Gastrocnemius medialis (tissue), 4 donors: ENCODE results near the gene IGFN1. TPM values are rescaled to one million over a fixed set of nuclear protein-coding genes. Genes with fewer than 3 reads are reported as not detected.
A peak's percentile ranks its signal among the peaks of the same experiment; 100 is the strongest.

Experiments
- ATAC-seq, 2 donors: fragments of 150-250 bp; one replicate each; pipeline ENCODE4 v1.9.1; 2016
- DNase-seq, 2 donors: peaks; one replicate each; pipeline ENCODE4 v3.0.0-alpha.2; 2019
- H3K27ac ChIP-seq, 4 donors: fragments of 200-600 bp; sonication (generic); 1 replicate in 1 of 4; 2 replicates in 3 of 4; pipeline ENCODE4 v1.5.1; 2016 to 2018; ENCODE audit warnings: mild to moderate bottlenecking in 2 of 4, moderate library complexity in 1 of 4
- H3K27me3 ChIP-seq, 3 donors: fragments of 200-600 bp; sonication (generic) in 2 of 3; 1 replicate in 1 of 3; 2 replicates in 2 of 3; pipeline versions ENCODE4 v1.5.1 to v1.6.0; 2016 to 2019; ENCODE audit warnings: mild to moderate bottlenecking in 1 of 3, moderate library complexity in 1 of 3
- H3K36me3 ChIP-seq, 2 donors: fragments of 200-600 bp; sonication (generic) in 1 of 2; one replicate each; pipeline ENCODE4 v1.5.1; 2017 to 2018
- H3K4me1 ChIP-seq, 2 donors: fragments of 200-600 bp; sonication (generic) in 1 of 2; one replicate each; pipeline ENCODE4 v1.5.1; 2016 to 2017; ENCODE audit warnings: mild to moderate bottlenecking in 2 of 2
- H3K4me3 ChIP-seq, 4 donors: fragments of 200-600 bp; sonication (generic) in 3 of 4; 1 replicate in 1 of 4; 2 replicates in 3 of 4; pipeline ENCODE4 v1.5.1; 2016 to 2019; ENCODE audit warnings: mild to moderate bottlenecking in 2 of 4
- H3K9me3 ChIP-seq, 3 donors: fragments of 200-600 bp; sonication (generic) in 2 of 3; 1 replicate in 1 of 3; 2 replicates in 2 of 3; pipeline ENCODE4 v1.5.1; 2016 to 2019
- CTCF ChIP-seq, 5 experiments: fragments of 450-650 bp in 3 of 5; fragments of 200-600 bp in 2 of 5; sonication (generic) in 2 of 5; IDR thresholded peaks in 4 of 5; conservative IDR thresholded peaks in 1 of 5; 1 replicate in 4 of 5; 2 replicates in 1 of 5; pipeline ENCODE4 v1.5.1; 2016 to 2019; ENCODE audit warnings: antibody characterized with exemption in 5 of 5, mild to moderate bottlenecking in 3 of 5, moderate library complexity in 3 of 5
- POLR2A ChIP-seq, 2 donors: fragments of 450-650 bp; IDR thresholded peaks; one replicate each; pipeline ENCODE4 v1.6.1; 2017; ENCODE audit warnings: antibody characterized with exemption in 2 of 2, mild to moderate bottlenecking in 2 of 2, moderate library complexity in 2 of 2
- in situ Hi-C, 4 donors: fragments of 200-750 bp; cut with MboI; loops; one replicate each; pipeline versions ENCODE4 v1.15.0 to v1.8.0; 2017; ENCODE audit warnings: low sequenced_read_pairs in 4 of 4
- intact Hi-C: fragments of 100-400 bp; cut with DNase I; formaldehyde crosslinking; loops from one replicate; pipeline ENCODE4 v1.15.1; 2023; ENCODE audit warnings: low total_unique reads
- total RNA-seq, 4 donors: library from RNA; depleted of rRNA; stranded (reverse); fragments of >200 nt; gene quantifications; one replicate each; pipeline versions ENCODE4 v1.1.0 to v1.2.3, GENCODE V29; 2016

IGFN1 gene
- total RNA-seq, result 100 to 1,000 TPM in 1 of 4 donors, 10 to 100 TPM in 3; 11.2 to 113 (median 27.7) TPM

DNA sequence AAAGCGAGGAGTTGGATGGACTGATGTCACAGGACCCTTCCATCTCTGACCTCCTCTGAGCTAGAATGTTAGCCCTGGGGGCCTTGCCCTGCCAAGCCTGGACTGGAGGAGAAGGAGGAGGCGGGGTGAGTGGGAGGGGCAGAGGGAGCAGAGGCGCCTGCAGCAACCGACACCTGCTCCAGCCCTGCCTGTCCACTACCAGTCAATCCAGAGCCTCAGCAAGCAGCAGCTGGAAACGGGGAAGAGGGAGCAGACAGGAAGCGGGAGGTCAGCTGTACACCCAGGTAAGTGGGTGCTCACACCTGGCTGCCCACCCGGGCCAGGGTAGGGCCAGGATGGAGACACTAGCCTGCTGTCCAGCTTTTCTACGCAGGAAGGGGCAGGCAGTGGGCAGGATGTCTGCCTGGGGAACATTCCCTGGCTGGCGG, at the start of gene IGFN1:
Gene IGFN1 (plus strand): TSS at position 201 of the 428 bp plus-strand sequence. CDS start 2,470 bp downstream, outside the sequence.
- no peaks in the 10 kb centered on the region for H3K36me3 ChIP-seq

GRCh38 chr1:201140941-201141260, 49.7 kb upstream of the IGFN1 start:
- ATAC-seq (no peak), DNase-seq (peak in 1 of 2 donors; percentile 6)
- Histone ChIP-seq H3K9me3 (no peaks in the 10 kb centered on the region), H3K4me1 (peaks cover 2 to 7% of the 10 kb centered on the region in 2 donors), H3K27me3 (no peaks in the 10 kb centered on the region), H3K36me3 (peaks cover 0 to 25% of the 10 kb centered on the region in 2 donors), H3K27ac (no peak overlapping the region), H3K4me3 (no peak overlapping the region)
- in situ Hi-C loops, result loop anchor here in 1 of 4 donors (10.0 kb wide), 1 partner anchor 84 kb away; no protein-coding TSS in a partner anchor
- intact Hi-C loops, result no loop called here
- no peak for TF ChIP-seq CTCF (IDR thresholded peaks at IDR 0.05 in 4 of 5, conservative IDR thresholded peaks at IDR 0.05 in 1 of 5)
- TF ChIP-seq POLR2A (IDR thresholded peaks at IDR 0.05), result no peak

More for the DNA sequence above, at the start of gene IGFN1:
- Histone ChIP-seq H3K27me3 (no peaks in the 10 kb centered on the region), H3K9me3 (no peaks in the 10 kb centered on the region), H3K27ac (peak within 1 kb of the TSS in 3 of 4 donors; percentile 51 to 80 (median 71)), H3K4me1 (peaks cover 13 to 19% of the 10 kb centered on the region in 2 donors), H3K4me3 (peak within 1 kb of the TSS in 2 of 4 donors; percentile 22 to 36)
- TF ChIP-seq CTCF (IDR thresholded peaks at IDR 0.05 in 4 of 5, conservative IDR thresholded peaks at IDR 0.05 in 1 of 5) (no peak), POLR2A (IDR thresholded peaks at IDR 0.05) (peak; percentile 19 to 26)
- peak in 1 of 2 donors; percentile 65 for ATAC-seq
- in situ Hi-C loops (no loop called here), intact Hi-C loops (no loop called here)
- peak in 1 of 2 donors; percentile 75 for DNase-seq

DNA sequence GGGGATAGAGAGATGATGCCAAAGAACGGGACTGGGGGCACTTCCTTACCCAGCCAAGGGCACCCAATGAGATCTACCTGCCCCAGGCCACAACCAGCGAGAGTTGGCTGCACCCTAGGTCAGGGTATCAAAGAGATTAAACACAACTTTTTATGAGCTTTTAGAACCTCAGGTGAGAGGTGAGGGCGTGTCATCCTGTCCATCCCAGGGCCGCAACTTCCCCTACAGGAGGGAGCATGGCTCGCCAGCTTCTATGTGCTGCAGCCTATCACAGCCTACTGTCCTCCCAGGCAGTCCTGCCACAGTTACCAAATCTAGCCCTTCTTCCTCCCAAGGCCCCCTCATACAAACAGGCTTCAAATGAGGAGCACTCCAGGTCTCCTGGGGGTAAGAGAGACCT, 49.2 kb upstream of the IGFN1 start:
- in situ Hi-C loops (loop anchor here in 1 of 4 donors (10.0 kb wide), 1 partner anchor 83 kb away; no protein-coding TSS in a partner anchor), intact Hi-C loops (no loop called here)
- Histone ChIP-seq H3K36me3 (peaks cover 0 to 26% of the 10 kb centered on the region in 2 donors), H3K27me3 (no peaks in the 10 kb centered on the region), H3K9me3 (no peaks in the 10 kb centered on the region), H3K4me1 (peaks cover 2 to 7% of the 10 kb centered on the region in 2 donors), H3K4me3 (no peak overlapping the region), H3K27ac (no peak overlapping the region)
- DNase-seq (peak in 1 of 2 donors; percentile 5), ATAC-seq (no peak)
- TF ChIP-seq CTCF (IDR thresholded peaks at IDR 0.05 in 4 of 5, conservative IDR thresholded peaks at IDR 0.05 in 1 of 5) (no peak), POLR2A (IDR thresholded peaks at IDR 0.05) (no peak)

DNA sequence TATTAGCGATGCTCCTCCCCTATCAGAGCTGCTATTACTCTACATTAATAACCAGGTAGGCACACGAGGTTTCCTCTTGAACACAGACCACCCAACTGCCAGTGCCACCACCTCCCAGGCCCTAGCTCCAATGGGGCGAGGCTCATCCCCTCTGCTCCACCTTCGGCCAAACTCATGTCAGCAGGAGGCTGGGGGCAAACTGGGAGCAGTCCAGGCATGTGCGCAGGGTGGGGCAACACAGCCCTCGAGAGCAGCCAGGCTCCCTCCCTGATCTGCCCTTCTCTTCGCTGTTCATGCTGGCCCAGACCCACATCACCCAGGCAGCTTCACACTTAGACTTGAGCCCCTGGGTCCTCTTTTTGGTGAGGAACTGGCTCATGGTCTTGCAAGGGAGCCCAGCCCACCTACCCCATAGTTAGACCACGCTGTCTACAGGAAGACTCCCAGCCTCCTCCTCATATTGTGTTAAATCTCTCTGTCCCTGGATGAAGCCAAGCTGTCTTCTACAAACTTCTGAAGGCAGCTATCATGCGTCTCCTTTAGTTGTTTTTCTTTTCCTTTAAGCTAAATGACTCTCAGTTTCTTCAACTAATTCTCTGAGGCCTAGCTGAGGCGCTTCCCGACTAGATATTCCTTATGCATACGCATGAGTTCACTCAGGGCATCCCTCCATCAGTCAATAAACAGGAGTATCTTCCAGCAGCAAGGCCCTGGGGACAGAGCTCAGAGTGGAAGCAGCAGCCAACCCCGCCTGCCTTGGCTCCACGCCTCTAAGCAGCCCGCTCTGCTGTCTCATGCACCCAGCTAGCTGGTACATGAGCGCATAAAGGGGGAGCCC, 48.4 kb upstream of the IGFN1 start:
- H3K4me1 ChIP-seq, result peaks cover 2 to 7% of the 10 kb centered on the region in 2 donors
- H3K4me3 ChIP-seq, result no peak overlapping the region
- in situ Hi-C loops (loop anchor here in 1 of 4 donors (10.0 kb wide), 1 partner anchor 83 kb away; no protein-coding TSS in a partner anchor), intact Hi-C loops (no loop called here)
- no peaks in the 10 kb centered on the region for H3K9me3 ChIP-seq
- TF ChIP-seq CTCF (IDR thresholded peaks at IDR 0.05 in 4 of 5, conservative IDR thresholded peaks at IDR 0.05 in 1 of 5) (no peak), POLR2A (IDR thresholded peaks at IDR 0.05) (no peak)
- H3K27me3 ChIP-seq, result no peaks in the 10 kb centered on the region
- ATAC-seq (no peak), DNase-seq (no peak)
- H3K36me3 ChIP-seq, result peaks cover 0 to 26% of the 10 kb centered on the region in 2 donors
- no peak overlapping the region for H3K27ac ChIP-seq
